Measurements from ENCODE around the gene SYTL3. TPM values are rescaled to one million over a fixed set of nuclear protein-coding genes. Genes with fewer than 3 reads are reported as not detected.

Gene SYTL3
- total RNA-seq, 2 experiments from 2014 or later, result 151 to 163 TPM

- Mint-ChIP-seq H3K4me3 (no peak overlapping the region), H3K36me3 (ENCODE audit: low read depth) (peaks cover 80% of the 10 kb centered on the region), H3K27me3 (no peaks in the 10 kb centered on the region), H3K27ac (peak overlapping the region; percentile 81), H3K4me1 (ENCODE audit: low read depth) (peaks cover 47% of the 10 kb centered on the region), H3K9me3 (no peaks in the 10 kb centered on the region)
- ATAC-seq (no peak), DNase-seq (no peak)
- no peak for TF ChIP-seq CTCF (IDR thresholded peaks at IDR 0.05)
- CTCF ChIA-PET, result interaction anchor here (0.9 to 2.2 kb wide), 3 partner anchors 24 to 365 kb away, joined by 3 to 7 read pairs (median 5); no protein-coding TSS in a partner anchor
- intact Hi-C loops (cut with micrococcal nuclease), result no loop called here
- POLR2A ChIA-PET, result interaction anchor here (1.1 to 3.6 kb wide), 3 partner anchors 10 to 48 kb away, joined by 3 to 10 read pairs (median 7); no protein-coding TSS in a partner anchor
Measured at GRCh38 chr6:158769234-158769770, 119.4 kb downstream of the SYTL3 start.

GRCh38 chr6:158769771-158770432 lies 120.0 kb downstream of the SYTL3 start:
- DNase-seq, result no peak
- Mint-ChIP-seq H3K36me3 (ENCODE audit: low read depth) (peaks cover 80% of the 10 kb centered on the region), H3K4me1 (ENCODE audit: low read depth) (peaks cover 48% of the 10 kb centered on the region), H3K9me3 (no peaks in the 10 kb centered on the region), H3K27ac (peak overlapping the region; percentile 81), H3K27me3 (no peaks in the 10 kb centered on the region), H3K4me3 (peak overlapping the region; percentile 20)
- ATAC-seq, result no peak
- intact Hi-C loops (cut with micrococcal nuclease), result no loop called here
- ChIA-PET CTCF (interaction anchor here (1.4 to 2.2 kb wide), 2 partner anchors 19 to 365 kb away, joined by 4 to 7 read pairs; no protein-coding TSS in a partner anchor), POLR2A (interaction anchor here (1.1 to 3.6 kb wide), 3 partner anchors 9 to 48 kb away, joined by 3 to 10 read pairs (median 7); no protein-coding TSS in a partner anchor)
- no peak for TF ChIP-seq CTCF (IDR thresholded peaks at IDR 0.05)

- H3K27ac Mint-ChIP-seq, result peak overlapping the region; percentile 81
- H3K4me3 Mint-ChIP-seq, result no peak overlapping the region
- ATAC-seq (no peak), DNase-seq (peak; percentile 58)
- H3K9me3 Mint-ChIP-seq, result no peaks in the 10 kb centered on the region
- TF ChIP-seq CTCF (IDR thresholded peaks at IDR 0.05), result no peak
- POLR2A ChIA-PET, result interaction anchor here (1.1 to 3.6 kb wide), 4 partner anchors 8 to 36 kb away, joined by 3 to 10 read pairs (median 6); no protein-coding TSS in a partner anchor
- intact Hi-C loops (cut with micrococcal nuclease), result no loop called here
- no peaks in the 10 kb centered on the region for H3K27me3 Mint-ChIP-seq
- H3K36me3 Mint-ChIP-seq (ENCODE audit: low read depth), result peaks cover 80% of the 10 kb centered on the region
- peaks cover 48% of the 10 kb centered on the region for H3K4me1 Mint-ChIP-seq (ENCODE audit: low read depth)
- CTCF ChIA-PET, result interaction anchor here (0.7 to 2.2 kb wide), 4 partner anchors 18 to 364 kb away, joined by 3 to 7 read pairs (median 4); no protein-coding TSS in a partner anchor
Measured at GRCh38 chr6:158770533-158771330, 120.9 kb downstream of the SYTL3 start.

- ATAC-seq (peak; percentile 6), DNase-seq (no peak)
- Mint-ChIP-seq H3K27me3 (no peaks in the 10 kb centered on the region), H3K36me3 (ENCODE audit: low read depth) (peaks cover 82% of the 10 kb centered on the region), H3K9me3 (no peaks in the 10 kb centered on the region), H3K27ac (peak overlapping the region; percentile 81), H3K4me1 (ENCODE audit: low read depth) (peaks cover 48% of the 10 kb centered on the region), H3K4me3 (no peak overlapping the region)
- intact Hi-C loops (cut with micrococcal nuclease), result no loop called here
- TF ChIP-seq CTCF (IDR thresholded peaks at IDR 0.05), result no peak
- ChIA-PET POLR2A (interaction anchor here (1.1 to 3.6 kb wide), 4 partner anchors 9 to 35 kb away, joined by 3 to 10 read pairs (median 4); no protein-coding TSS in a partner anchor), CTCF (interaction anchor here (0.7 to 2.2 kb wide), 6 partner anchors 8 to 363 kb away, joined by 3 to 7 read pairs (median 4); no protein-coding TSS in a partner anchor)
Measured at GRCh38 chr6:158771399-158772152, 121.7 kb downstream of the SYTL3 start.
